HL-60 (cell line): ENCODE measurements around the gene SKP1.

ENCODE experiments used
- CTCF ChIP-seq: IDR thresholded peaks from one replicate; pipeline ENCODE4 v1.5.1; 2011; ENCODE audit warnings: low read length, control low read depth, inconsistent platforms; ENCODE audit not compliant: insufficient read depth
- GABPA ChIP-seq: IDR thresholded peaks from 2 replicates; pipeline ENCODE4 v1.6.1; 2012; ENCODE audit warnings: low read depth
- POLR2AphosphoS5 ChIP-seq: IDR thresholded peaks from 2 replicates; pipeline ENCODE4 v1.6.1; 2012; ENCODE audit warnings: low read depth
- SPI1 ChIP-seq: IDR thresholded peaks from 2 replicates; pipeline ENCODE4 v1.6.1; 2012; ENCODE audit warnings: low read depth, mild to moderate bottlenecking, borderline replicate concordance
- TF ChIP-seq, protein P1 (sequence below): IDR thresholded peaks from 2 replicates; pipeline ENCODE4 v1.6.1; 2012; ENCODE audit warnings: low read depth; ENCODE audit not compliant: insufficient replicate concordance

- TF ChIP-seq CTCF: no peak
- TF ChIP-seq GABPA: no peak
- TF ChIP-seq POLR2AphosphoS5: no peak
- TF ChIP-seq, protein P1, sequence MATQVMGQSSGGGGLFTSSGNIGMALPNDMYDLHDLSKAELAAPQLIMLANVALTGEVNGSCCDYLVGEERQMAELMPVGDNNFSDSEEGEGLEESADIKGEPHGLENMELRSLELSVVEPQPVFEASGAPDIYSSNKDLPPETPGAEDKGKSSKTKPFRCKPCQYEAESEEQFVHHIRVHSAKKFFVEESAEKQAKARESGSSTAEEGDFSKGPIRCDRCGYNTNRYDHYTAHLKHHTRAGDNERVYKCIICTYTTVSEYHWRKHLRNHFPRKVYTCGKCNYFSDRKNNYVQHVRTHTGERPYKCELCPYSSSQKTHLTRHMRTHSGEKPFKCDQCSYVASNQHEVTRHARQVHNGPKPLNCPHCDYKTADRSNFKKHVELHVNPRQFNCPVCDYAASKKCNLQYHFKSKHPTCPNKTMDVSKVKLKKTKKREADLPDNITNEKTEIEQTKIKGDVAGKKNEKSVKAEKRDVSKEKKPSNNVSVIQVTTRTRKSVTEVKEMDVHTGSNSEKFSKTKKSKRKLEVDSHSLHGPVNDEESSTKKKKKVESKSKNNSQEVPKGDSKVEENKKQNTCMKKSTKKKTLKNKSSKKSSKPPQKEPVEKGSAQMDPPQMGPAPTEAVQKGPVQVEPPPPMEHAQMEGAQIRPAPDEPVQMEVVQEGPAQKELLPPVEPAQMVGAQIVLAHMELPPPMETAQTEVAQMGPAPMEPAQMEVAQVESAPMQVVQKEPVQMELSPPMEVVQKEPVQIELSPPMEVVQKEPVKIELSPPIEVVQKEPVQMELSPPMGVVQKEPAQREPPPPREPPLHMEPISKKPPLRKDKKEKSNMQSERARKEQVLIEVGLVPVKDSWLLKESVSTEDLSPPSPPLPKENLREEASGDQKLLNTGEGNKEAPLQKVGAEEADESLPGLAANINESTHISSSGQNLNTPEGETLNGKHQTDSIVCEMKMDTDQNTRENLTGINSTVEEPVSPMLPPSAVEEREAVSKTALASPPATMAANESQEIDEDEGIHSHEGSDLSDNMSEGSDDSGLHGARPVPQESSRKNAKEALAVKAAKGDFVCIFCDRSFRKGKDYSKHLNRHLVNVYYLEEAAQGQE: no peak
- no peak for TF ChIP-seq SPI1
Measured at GRCh38 chr5:134188092-134188491, 11.3 kb upstream of the SKP1 start.
